Right lobe of liver (tissue), 6 donors: ENCODE measurements around the gene MMD2. TPM values are rescaled to one million over a fixed set of nuclear protein-coding genes. Genes with fewer than 3 reads are reported as not detected.

Source experiments
- ATAC-seq, 4 donors: fragments of 200-7000 bp; cut with Tn5 transposase; one replicate each; pipeline ENCODE4 v1.9.1; 2020; ENCODE audit warnings: mild to moderate bottlenecking in 4 of 4, moderate library complexity in 4 of 4
- DNase-seq, 3 donors: peaks; one replicate each; pipeline ENCODE4 v3.0.0-alpha.2; 2020
- H3K27ac ChIP-seq, 3 donors: fragments of 200-600 bp; one replicate each; pipeline ENCODE4 v1.8.0; 2022
- H3K27me3 ChIP-seq, 2 donors: fragments of 200-600 bp; one replicate each; pipeline ENCODE4 v1.8.0; 2022
- H3K36me3 ChIP-seq, 4 donors: fragments of 200-600 bp; sonication (generic) in 1 of 4; one replicate each; pipeline versions ENCODE4 v1.5.1 to v1.8.0; 2017 to 2022; ENCODE audit warnings: control low read depth in 1 of 4
- H3K4me1 ChIP-seq, 4 donors: fragments of 200-600 bp; sonication (generic) in 1 of 4; one replicate each; pipeline versions ENCODE4 v1.5.1 to v1.8.0; 2017 to 2022; ENCODE audit warnings: control low read depth in 1 of 4
- H3K4me3 ChIP-seq, 3 donors: fragments of 200-600 bp; one replicate each; pipeline ENCODE4 v1.8.0; 2022
- H3K9me3 ChIP-seq, 4 donors: fragments of 200-600 bp; sonication (generic) in 1 of 4; one replicate each; pipeline versions ENCODE4 v1.5.1 to v1.8.0; 2017 to 2022; ENCODE audit warnings: control low read depth in 1 of 4
- CTCF ChIP-seq, 4 donors: fragments of 200-600 bp in 3 of 4; fragments of 450-650 bp in 1 of 4; IDR thresholded peaks; one replicate each; pipeline versions ENCODE4 v1.5.1 to v1.8.0; 2016 to 2022; ENCODE audit warnings: antibody characterized with exemption in 4 of 4, mild to moderate bottlenecking in 2 of 4
- POLR2A ChIP-seq: fragments of 450-650 bp; IDR thresholded peaks from one replicate; pipeline ENCODE4 v1.6.1; 2017; ENCODE audit warnings: antibody characterized with exemption, mild to moderate bottlenecking
- WGBS: methylation state at CpG from one replicate; pipeline ENCODE4 v1.1.6; 2018; ENCODE audit warnings: low coverage, low lambda C conversion rate; ENCODE audit not compliant: insufficient coverage; ENCODE audit errors: missing lambda C conversion rate; 5-methylcytosine and 5-hydroxymethylcytosine counted together
- intact Hi-C, 2 donors: fragments of 100-400 bp; cut with DNase I; formaldehyde crosslinking; loops; one replicate each; pipeline versions ENCODE4 v1.11.2 to v1.14.1; 2022
- small RNA-seq, 2 experiments: library from RNA; depleted of rRNA; stranded (forward); fragments of <200 nt; gene quantifications; one replicate each; pipeline ENCODE3, GENCODE V24; 2016
- total RNA-seq, 6 experiments: library from RNA; depleted of rRNA in 2 of 6; stranded (reverse); fragments of >200 nt in 2 of 6; fragmentation: NEBNext Ultra II Directional in 3 of 6; extraction: Animal tissue kit (Norgen Biotek cat#: 25700) in 3 of 6; gene quantifications; one replicate each; pipeline versions ENCODE4 v1.1.0 to v1.2.4, GENCODE V29; 2016 to 2023
- donor health status: DM: no; HTN: yes; CAD: no.
- donor health status: DM: no; HTN: no; CAD: no.
- donor health status: DM: no; HTN: no; CAD: no.
- donor health status: DM: no; HTN: yes; CAD: no.
- donor health status: DM: no; HTN: yes; CAD: no.

MMD2 gene
- total RNA-seq, 6 experiments from 2014 or later = not detected

- intact Hi-C loops = no loop called here
Observed at GRCh38 chr7:4856336-4857057, 102.5 kb downstream of the MMD2 start.

More at GRCh38 chr7:4856336-4857057, 102.5 kb downstream of the MMD2 start:
- H3K4me1 ChIP-seq = no peaks in the 10 kb centered on the region
- no peaks in the 10 kb centered on the region for H3K36me3 ChIP-seq
- H3K9me3 ChIP-seq = no peaks in the 10 kb centered on the region
- ATAC-seq (no peak), DNase-seq (no peak)
- TF ChIP-seq POLR2A (no peak), CTCF (IDR thresholded peaks at IDR 0.05) (no peak)
- 73% methylated on average over 10 of the region's 10 CpGs for WGBS
- no peaks in the 10 kb centered on the region for H3K27me3 ChIP-seq
- H3K4me3 ChIP-seq = no peak overlapping the region
- no peak overlapping the region for H3K27ac ChIP-seq

Small RNAs within 50 kb of the gene (small RNA-seq; reads per million reads assigned to genes)
- gene AC092032.1 = 0 reads per million in 2 experiments

Other genes starting within 250 kb of the MMD2 start
- gene AP5Z1, start 183.6 kb downstream of the MMD2 start, total RNA-seq = 10 to 100 TPM in 5 of 6 experiments, 1 to 10 TPM in 1; 9.7 to 23.6 (median 14.2) TPM
- not detected for gene PAPOLB, start 97.2 kb downstream of the MMD2 start, total RNA-seq
- gene RADIL, start 75.5 kb downstream of the MMD2 start, total RNA-seq = 1 to 10 TPM in 1 of 6 experiments, under 1 TPM in 3, not detected in 2; 0.20 to 1.6 (median 0.34) TPM
- gene RBAK, start 86.7 kb upstream of the MMD2 start, total RNA-seq = 1 to 10 TPM; 4.0 to 6.9 (median 5.1) TPM
- 10 to 100 TPM; 30.3 to 39.5 (median 33.4) TPM for gene WIPI2, start 231.0 kb upstream of the MMD2 start, total RNA-seq